Activated naive CD4-positive, alpha-beta T cell (primary cell): ENCODE data around the gene TBL2.
A peak's percentile ranks its signal among the peaks of the same experiment; 100 is the strongest.
"Not testable (repeated sequence)": the region's sequence is repeated elsewhere in the genome, so short reads cannot be mapped to it uniquely, and the experiment has no call there.

Experiments used
- DNase-seq, 4 experiments: peaks; one replicate each; lab custom pipeline; 2025; lab: John Stamatoyannopoulos, UW

TBL2 gene

GRCh38 chr7:73606801-73607691 is 28.7 kb upstream of the TBL2 start:
- peak; percentile 20 to 69 (median 50) for DNase-seq

- no peak for DNase-seq
Observed at GRCh38 chr7:73605601-73606220, 27.3 kb upstream of the TBL2 start.

GRCh38 chr7:73602721-73603651 is 24.6 kb upstream of the TBL2 start:
- DNase-seq = no peak

- DNase-seq = no peak
Observed at GRCh38 chr7:73599916-73600315, 21.5 kb upstream of the TBL2 start.

GRCh38 chr7:73599151-73599882 is 20.9 kb upstream of the TBL2 start:
- DNase-seq = no peak

GRCh38 chr7:73597978-73598782 is 19.8 kb upstream of the TBL2 start:
- no peak for DNase-seq

- DNase-seq = no peak
Observed at GRCh38 chr7:73596191-73597065, 18.0 kb upstream of the TBL2 start.

GRCh38 chr7:73595358-73595757 is 17.0 kb upstream of the TBL2 start:
- DNase-seq = no peak

GRCh38 chr7:73593207-73594045 is 15.0 kb upstream of the TBL2 start:
- DNase-seq = no peak

- no peak for DNase-seq
Observed at GRCh38 chr7:73586911-73587310, 8.5 kb upstream of the TBL2 start.

- no peak for DNase-seq
Observed at GRCh38 chr7:73585196-73585595, 6.8 kb upstream of the TBL2 start.

- no peak for DNase-seq
Observed at GRCh38 chr7:73582664-73583202, 4.4 kb upstream of the TBL2 start.

- not testable (repeated sequence) for DNase-seq
Observed at GRCh38 chr7:73581006-73581405, 2.6 kb upstream of the TBL2 start.

- no peak for DNase-seq
Observed at GRCh38 chr7:73577627-73578341, 595 bp downstream of the TBL2 start.

GRCh38 chr7:73573791-73574190 is 4.6 kb downstream of the TBL2 start:
- no peak for DNase-seq

- no peak for DNase-seq
Observed at GRCh38 chr7:73573276-73573675, 5.1 kb downstream of the TBL2 start.

- DNase-seq = no peak
Observed at GRCh38 chr7:73572767-73573186, 5.6 kb downstream of the TBL2 start.

- no peak for DNase-seq
Observed at GRCh38 chr7:73570977-73571376, 7.4 kb downstream of the TBL2 start.
